ENCODE data around the gene KCNG3.

The KCNG3 gene

DNA sequence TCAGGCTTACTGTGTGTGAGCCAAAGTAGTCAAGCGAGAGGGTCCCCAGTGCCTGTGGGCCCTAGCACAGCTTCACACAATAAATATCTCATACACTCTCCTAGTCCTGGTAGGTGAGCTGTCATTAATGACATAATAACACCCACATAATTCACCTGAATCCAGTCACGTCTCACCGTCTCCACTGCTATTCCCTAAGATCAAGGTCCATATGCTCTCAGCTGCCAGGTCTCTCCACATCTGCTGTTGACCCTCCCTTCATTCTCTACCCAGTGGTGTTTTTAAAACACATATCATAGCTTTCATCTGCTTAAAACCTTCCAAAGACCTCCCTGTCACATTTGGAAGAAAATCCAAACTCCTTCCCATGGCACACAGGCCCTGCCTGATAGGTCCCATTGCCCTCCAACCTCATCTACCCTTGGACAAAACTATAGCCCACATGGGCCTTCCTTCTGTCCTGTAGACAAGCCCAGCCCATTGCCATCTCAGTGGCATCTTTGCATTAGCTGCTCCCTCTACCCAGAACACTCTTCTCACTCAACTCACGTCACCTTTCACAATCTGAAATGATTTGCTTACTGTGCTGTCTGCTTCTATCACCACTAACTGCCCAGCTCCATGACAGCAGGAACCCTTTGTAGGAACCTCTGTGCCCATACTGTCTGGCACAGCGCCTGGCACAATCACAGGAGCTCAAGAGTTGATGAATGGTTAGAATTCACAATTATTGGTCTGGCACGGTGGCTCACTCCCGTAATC is 7.5 kb downstream of the KCNG3 start:
- DNase-seq (ENCODE audit: low spot score): no peak

DNA sequence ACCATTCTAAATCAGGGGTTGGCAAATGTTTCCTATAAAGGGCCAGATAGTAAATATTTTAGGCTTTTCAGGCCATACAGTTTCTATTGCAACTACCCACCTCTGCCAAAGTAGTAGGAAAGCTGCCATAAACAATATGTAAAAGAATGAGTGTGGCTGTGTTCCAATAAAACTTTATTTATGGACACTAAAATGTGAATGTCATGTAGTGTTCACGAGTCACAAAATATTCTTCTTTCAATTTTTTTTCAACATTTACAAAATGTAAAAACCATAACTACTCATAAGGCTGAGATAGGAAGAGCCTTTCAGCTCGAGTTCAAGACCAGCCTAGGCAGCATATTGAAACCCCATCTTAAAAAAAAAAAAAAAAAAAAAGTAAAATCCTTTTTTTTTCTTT is 13.4 kb downstream of the KCNG3 start:
- no peak for DNase-seq (ENCODE audit: low spot score)

DNA sequence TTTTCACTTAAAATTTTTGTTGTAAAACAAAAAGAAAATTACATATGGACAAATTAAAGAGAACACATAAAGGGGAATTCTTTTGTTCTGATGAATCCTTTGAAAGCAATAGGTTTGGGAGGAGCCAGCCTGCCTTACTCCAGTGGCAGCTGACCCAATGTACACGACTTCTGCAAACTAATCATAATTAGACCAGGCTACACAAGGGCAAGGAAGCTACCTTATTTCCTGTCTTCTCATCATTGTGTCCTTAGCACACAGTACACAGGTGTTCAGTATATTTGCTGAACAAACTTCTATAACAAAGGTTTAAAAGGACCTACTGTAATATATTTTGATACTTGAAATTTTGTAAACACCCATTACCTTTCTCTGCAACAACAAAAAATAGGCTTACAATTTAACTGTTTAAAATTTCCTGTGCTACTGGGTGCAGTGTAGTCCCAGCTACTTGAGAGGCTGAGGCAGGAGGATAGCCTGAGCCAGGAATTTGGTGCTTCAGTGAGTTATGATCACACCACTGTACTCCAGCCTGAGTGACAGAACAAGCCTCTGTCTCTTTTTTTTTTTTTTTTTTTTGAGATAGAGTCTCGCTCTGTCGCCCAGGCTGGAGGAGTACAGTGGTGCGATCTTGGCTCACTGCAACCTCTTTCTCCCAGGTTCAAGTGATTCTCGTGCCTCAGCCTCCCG is 18.9 kb downstream of the KCNG3 start:
- no peak for DNase-seq (ENCODE audit: low spot score)

- no peak for DNase-seq (ENCODE audit: low spot score)
Observed at GRCh38 chr2:42470706-42471105, 23.1 kb downstream of the KCNG3 start.

GRCh38 chr2:42464631-42465030 is 29.2 kb downstream of the KCNG3 start:
- no peak for DNase-seq (ENCODE audit: low spot score)

DNA sequence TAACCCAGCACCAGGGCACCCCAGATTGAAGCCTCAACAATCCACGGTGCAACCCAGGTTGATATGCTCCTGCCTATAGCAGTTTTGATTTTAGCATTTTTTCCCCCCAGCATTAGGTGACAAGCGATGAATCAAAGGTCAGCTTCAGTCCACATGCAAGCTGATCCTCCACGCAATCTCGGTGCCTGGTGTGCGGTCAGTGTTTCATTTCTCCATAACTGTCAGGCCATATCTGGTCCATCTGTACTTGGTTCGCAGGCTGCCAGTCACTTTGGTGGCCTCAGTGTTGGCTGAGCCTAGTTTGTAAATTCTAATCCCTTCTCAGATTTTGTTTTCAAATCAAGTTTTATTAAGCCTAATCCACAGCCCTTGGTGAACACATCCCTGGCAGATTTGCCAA is 30.2 kb downstream of the KCNG3 start:
- no peak for DNase-seq (ENCODE audit: low spot score)

DNA sequence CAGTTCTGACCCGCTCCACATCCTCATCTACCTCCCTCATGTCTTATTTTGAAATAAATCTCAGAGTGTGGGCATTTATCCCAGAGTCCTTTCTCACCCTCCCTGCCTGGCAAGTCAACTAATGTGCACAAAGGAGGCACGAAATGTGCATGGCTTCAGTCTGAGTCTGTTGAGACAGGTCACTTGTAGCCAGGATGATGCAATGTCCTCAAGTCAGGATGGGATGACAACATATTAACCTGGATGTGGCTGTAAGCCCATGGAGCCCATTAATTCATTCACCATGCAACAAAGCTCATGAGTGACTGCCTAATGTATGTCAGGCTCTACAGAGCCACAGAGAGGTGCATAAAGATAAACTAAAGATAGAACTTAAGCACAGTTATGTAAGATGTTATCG is 34.5 kb downstream of the KCNG3 start:
- no peak for DNase-seq (ENCODE audit: low spot score)

DNA sequence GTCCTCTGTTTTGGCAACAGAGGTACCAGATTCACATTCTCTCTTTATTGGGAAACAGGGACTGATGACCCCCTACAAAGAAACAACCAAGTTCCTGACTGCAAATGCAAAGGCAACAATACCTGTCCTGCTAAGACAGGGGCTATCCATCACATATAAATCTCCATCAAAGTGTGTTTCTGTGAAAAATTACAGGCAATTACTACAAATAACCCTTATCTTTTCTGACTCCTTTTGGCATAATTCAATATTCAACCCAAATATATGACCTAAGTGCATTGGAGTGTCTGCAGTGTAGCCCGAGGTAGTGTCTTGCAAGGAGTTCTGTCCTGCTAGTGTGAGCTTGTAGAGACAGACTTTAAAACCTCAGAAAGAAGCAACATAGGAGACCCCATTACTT is 35.4 kb downstream of the KCNG3 start:
- DNase-seq (ENCODE audit: low spot score): no peak

DNA sequence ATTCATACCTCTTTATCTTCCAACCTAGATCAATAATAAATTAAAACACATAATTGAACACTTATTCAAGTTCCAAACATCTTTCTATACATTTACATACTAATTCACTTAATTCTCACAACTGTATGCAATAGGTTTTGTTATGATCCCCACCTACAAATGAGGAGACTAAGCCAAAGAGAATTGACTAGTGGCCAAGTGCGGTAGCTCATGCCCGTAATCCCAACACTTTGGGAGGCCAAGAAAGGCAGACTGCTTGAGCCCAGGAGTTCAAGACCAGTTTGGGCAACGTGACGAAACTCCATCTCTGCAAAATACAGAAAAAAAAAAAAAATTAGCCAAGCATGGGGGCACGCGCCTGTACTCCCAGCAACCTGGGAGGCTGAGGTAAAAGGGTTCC is 36.8 kb downstream of the KCNG3 start:
- no peak for DNase-seq (ENCODE audit: low spot score)

- DNase-seq (ENCODE audit: low spot score): no peak
Observed at GRCh38 chr2:42456126-42456839, 37.5 kb downstream of the KCNG3 start.

DNA sequence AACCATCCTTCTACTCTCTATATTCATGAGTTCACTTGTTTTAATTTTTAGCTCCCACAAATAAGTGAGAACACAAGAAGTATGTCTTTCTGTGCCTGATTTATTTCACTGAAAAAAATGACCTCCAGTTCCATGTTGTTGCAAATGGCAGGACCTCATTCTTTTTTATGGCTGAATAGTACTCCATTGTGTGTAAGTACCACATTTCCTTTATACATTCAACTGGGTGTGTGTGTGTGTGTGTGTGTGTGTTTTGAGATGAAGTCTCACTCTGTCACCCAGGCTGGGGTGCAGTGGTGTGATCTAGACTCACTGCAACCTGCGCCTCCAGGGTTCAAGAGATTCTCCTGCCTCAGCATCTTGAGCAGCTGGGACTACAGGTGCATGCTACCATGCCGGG is 41.2 kb downstream of the KCNG3 start:
- DNase-seq (ENCODE audit: low spot score): no peak

DNA sequence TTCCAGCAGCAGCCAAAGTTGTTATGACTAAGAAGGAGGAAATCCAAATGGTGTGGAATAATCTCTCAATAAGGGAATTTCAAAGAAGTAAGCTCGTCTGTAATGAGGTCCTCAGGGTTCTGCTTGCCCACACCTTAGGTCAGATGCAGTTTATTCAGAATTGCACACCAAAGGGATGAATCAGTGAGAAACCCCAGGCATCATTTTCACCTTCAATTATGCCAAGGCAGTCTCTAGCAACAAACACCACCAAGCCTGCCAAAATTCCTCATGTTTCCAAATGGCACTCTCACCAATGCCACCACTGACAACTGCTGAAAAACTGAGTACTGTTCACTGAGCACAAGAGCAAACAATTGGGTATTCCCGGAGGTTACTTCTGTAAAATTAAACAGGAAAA is 43.6 kb downstream of the KCNG3 start:
- DNase-seq (ENCODE audit: low spot score): no peak

- no peak for DNase-seq (ENCODE audit: low spot score)
Observed at GRCh38 chr2:42449163-42450087, 44.4 kb downstream of the KCNG3 start.

DNA sequence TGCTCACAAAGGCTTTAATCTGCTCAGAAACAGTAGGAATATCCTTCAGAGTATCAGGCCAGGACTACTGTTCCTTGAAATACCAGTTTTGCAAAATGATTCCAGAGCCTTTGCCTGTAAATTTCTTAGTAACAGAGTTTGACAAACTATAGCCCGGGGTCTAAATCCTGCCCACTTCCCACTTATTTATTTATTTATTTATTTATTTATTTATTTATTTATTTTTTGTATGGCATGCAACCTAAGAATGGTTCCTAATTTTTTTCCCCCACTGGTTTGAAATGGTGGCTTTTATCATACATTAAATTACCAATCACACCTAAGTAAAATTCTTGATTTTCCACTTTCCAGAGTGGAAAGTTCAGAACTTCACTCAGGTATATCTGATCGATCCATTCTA is 45.6 kb downstream of the KCNG3 start:
- no peak for DNase-seq (ENCODE audit: low spot score)

DNA sequence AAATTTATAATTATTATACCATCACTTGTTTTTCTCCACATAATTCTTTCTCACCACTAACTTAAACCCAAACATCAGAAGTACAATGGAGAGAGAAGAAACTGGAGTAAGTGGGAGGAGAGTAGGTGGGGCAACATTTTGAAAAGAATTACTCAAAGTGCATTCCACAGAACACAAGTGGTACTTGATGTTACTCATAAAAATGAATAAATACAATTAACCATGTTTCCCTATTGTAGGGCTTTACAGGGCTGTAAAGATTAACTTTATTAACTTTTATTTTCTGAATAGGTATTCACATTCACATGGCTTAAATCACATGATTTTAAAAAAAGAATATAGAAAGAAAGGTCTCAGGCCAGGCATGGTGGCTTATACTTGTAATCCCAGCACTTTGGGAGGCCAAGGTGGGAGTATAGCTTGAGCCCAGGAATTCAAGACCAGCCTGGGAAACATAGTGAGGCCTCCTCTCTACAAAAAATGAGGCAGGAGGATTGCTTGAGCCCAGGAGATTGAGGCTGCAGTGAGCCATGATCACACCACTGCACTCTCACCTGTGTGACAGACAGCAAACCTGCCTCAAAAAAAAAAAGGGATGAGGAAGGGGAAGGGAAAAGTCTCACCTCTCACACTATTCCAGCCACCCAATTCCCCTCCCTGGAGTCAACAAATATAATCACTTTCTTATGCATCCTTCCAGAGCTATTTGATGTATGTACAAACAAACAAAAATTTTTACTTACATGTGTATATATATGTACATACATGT is 47.1 kb downstream of the KCNG3 start:
- DNase-seq (ENCODE audit: low spot score): no peak

- no peak for DNase-seq (ENCODE audit: low spot score)
Observed at GRCh38 chr2:42443718-42444399, 49.9 kb downstream of the KCNG3 start.

GRCh38 chr2:42442774-42443173 is 51.0 kb downstream of the KCNG3 start:
- no peak for DNase-seq (ENCODE audit: low spot score)

- DNase-seq (ENCODE audit: low spot score): no peak
Observed at GRCh38 chr2:42438685-42439084, 55.1 kb downstream of the KCNG3 start.

- DNase-seq (ENCODE audit: low spot score): no peak
Observed at GRCh38 chr2:42436370-42436769, 57.4 kb downstream of the KCNG3 start.

- no peak for DNase-seq (ENCODE audit: low spot score)
Observed at GRCh38 chr2:42435628-42436027, 58.2 kb downstream of the KCNG3 start.

DNA sequence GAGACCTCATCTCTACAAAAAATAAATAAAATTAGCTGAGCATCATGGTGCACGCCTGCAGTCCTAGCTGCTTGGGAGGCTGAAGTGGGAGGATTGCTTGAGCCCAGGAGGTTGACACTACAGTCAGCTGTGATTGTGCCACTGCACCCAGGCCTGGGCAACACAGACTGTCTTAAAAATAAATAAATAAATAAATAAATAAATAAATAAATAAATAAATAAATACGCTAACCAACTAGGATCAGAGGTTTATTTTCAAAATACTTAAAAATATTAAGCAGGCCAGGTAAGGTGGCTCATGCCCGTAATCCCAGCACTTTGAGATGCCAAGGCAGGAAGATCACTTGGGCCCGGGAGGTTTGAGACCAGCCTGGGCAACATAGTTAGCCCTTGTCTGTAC is 63.6 kb downstream of the KCNG3 start:
- DNase-seq (ENCODE audit: low spot score): no peak

Data from kidney capillary endothelial cell (primary cell).